ENCODE measurements around the gene CCL1.

DNA sequence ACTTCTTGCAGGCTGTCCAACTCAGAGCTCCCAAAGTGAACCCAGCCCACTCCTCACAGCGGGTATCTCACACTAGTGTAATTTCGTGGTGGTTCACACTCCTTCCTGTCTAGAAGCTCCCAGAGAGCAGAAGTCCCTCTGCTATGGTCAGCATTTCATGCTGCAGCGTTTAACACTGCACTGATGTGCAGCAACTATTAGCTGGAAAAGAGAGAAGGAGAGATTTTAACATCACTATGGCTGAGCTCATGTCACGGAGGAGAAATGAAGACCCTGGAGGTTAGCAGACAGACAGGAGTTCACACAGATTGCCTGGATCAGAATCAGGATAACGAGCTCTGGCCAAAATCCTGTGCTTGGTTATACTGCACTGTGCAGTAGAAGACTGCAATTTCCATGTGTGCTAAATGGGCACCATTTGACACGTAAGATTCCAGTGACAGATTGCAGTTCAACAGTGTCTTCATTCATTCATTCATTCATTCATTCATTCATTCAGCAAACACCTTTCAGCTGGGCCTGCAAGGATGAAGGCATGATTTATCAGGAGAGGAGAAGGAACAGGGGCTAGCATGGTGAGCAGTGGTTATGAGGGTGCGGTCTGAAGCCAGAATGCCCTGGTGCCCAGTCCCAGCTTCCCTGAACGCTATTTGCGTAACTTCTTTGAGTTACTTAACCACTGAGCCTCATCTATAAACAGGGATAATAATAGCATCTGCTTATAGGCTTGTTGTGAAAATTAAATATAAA is 5.3 kb upstream of the CCL1 start:
- TF ChIP-seq POLR2A (IDR thresholded peaks at IDR 0.05): no peak
- TF ChIP-seq, protein P1, sequence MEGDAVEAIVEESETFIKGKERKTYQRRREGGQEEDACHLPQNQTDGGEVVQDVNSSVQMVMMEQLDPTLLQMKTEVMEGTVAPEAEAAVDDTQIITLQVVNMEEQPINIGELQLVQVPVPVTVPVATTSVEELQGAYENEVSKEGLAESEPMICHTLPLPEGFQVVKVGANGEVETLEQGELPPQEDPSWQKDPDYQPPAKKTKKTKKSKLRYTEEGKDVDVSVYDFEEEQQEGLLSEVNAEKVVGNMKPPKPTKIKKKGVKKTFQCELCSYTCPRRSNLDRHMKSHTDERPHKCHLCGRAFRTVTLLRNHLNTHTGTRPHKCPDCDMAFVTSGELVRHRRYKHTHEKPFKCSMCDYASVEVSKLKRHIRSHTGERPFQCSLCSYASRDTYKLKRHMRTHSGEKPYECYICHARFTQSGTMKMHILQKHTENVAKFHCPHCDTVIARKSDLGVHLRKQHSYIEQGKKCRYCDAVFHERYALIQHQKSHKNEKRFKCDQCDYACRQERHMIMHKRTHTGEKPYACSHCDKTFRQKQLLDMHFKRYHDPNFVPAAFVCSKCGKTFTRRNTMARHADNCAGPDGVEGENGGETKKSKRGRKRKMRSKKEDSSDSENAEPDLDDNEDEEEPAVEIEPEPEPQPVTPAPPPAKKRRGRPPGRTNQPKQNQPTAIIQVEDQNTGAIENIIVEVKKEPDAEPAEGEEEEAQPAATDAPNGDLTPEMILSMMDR (IDR thresholded peaks at IDR 0.05): no peak

All from Peyer's patch (tissue), 4 donors.